Erythroblast (primary cell): ENCODE results near the gene LYZL1.
"Not testable (repeated sequence)": the region's sequence is repeated elsewhere in the genome, so short reads cannot be mapped to it uniquely, and the experiment has no call there.

Source experiments
- DNase-seq, 2 experiments: peaks; one replicate each; lab custom pipeline; 2025; lab: John Stamatoyannopoulos, UW
- GATA1 ChIP-seq: IDR thresholded peaks from 2 replicates; pipeline ENCODE4 v1.6.1; 2011; ENCODE audit warnings: low read depth, mild to moderate bottlenecking, control low read depth, low read length, moderate library complexity
- POLR2A ChIP-seq: IDR thresholded peaks from 2 replicates; pipeline ENCODE4 v1.6.1; 2011; ENCODE audit warnings: mild to moderate bottlenecking, low read length

The LYZL1 gene

DNA sequence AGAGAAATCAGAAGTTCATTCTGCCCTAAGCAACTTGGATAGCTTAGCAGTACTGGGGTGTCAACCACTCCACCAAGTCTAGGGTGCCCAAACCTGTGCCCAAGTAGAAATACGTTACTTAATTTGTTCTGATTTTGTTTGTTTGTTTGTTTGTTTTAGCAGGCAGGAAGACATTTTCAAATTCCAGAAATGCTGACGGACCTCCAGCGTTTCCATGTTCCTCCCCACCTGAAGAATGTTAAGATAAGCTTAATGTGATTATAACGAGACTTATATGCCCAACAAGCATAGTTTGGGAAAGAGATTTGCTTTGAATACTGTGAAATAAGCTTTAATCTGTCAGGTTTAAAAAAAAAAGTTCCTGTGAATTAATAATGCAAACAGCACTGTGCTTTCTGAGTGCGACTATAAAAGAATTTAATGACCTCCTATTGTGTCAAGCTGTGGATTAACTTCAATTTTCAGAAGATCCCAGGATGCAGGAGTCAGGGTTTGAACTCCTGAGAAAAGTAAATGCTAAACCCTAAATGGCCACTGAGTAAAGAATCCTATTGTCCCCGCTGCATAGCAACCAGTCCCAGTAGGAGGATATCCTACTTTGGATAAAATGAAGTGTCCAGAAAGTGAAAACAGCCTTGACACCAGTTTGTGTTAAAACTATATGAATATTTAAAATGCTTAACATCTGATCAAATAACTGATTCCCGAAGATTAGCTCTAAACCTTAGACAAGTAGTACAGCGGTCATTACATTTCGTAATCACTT lies 56.5 kb downstream of the LYZL1 start:
- no peak for DNase-seq
- TF ChIP-seq GATA1 (no peak), POLR2A (no peak)

DNA sequence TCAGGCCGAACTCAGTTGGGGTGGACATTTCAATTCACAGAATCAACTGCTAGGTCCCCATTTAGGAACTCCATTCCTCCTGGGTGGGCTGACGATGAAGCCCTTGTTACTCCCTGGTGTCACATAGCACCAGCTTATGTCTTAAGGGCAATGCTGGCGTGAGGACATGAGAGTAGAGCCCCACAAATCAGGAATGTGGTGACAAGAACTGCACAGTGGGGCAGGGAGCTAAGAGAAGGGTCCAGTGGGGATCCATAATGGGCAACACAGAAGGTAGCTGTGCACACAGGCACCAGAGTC lies 57.0 kb downstream of the LYZL1 start:
- no peak for DNase-seq
- TF ChIP-seq GATA1 = no peak
- TF ChIP-seq POLR2A = no peak

DNA sequence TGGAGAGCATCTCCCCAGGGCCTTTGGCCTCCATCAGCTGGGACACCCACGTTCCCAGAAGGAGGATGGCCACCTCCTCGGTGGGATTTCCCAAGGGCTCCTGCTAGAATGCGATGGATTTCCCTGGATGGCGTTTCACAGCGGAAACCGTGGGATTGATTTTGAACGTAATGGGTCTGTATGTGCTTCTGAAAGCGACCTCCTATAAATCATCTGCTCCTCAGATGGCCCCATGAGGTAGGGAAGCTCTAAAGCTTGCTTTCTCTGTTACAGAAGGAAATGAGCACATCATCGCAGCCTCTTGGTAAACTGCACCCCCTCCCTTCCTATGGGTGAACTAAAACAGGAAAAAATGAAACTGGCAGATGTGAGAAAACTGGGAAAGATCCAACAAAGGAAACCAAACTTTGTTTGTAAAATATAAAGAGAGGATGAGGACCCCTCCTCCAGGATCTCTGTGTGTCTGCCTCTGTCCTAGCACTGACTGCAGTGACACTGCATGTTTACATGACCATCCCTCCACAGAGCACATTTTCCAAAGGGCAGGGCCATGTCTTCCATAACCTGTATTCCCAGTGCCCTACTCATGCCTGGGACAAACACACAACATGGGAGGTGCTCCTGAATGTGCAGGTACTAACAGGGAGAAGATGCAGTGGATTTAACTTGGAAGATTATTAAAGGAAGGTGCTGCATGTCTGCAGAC lies 57.6 kb downstream of the LYZL1 start:
- TF ChIP-seq POLR2A = no peak
- no peak for TF ChIP-seq GATA1
- DNase-seq = no peak

GRCh38 chr10:29348836-29349235 lies 60.0 kb downstream of the LYZL1 start:
- no peak for DNase-seq
- TF ChIP-seq GATA1 = no peak

GRCh38 chr10:29353305-29353704 lies 64.4 kb downstream of the LYZL1 start:
- TF ChIP-seq GATA1 (no peak), POLR2A (no peak)
- no peak for DNase-seq

- DNase-seq = no peak
- no peak for TF ChIP-seq GATA1
- no peak for TF ChIP-seq POLR2A
Measured at GRCh38 chr10:29353887-29354561, 65.2 kb downstream of the LYZL1 start.

DNA sequence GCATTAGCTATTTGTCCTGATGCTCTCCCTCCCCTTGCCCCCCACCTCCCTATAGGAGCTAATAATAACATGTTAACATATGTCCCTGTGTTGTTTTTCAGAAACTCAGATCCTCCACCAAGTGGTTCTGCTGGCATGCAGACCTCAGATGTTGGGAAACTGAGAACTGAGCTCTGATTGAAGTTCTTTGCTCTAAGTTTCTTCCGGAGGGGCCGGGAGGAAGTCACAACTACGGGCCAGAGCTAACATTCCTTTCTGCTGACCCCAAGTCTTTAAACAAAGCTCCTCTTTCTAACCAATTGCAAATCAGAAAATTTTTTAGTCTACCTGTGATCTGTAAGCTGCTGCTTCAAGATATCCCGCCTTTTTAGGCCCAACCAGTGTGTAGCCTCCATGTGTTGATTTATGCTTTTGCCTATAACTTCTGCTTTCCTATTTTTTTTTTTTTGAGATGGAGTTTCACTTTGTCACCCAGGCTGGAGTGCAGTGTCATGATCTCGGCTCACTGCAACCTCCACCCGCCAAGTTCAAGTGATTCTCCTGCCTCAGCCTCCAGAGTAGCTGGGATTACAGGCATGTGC lies 66.6 kb downstream of the LYZL1 start:
- no peak for TF ChIP-seq GATA1
- no peak for TF ChIP-seq POLR2A
- no peak for DNase-seq

- DNase-seq = no peak
- TF ChIP-seq GATA1 (no peak), POLR2A (no peak)
Measured at GRCh38 chr10:29356931-29357330, 68.1 kb downstream of the LYZL1 start.

DNA sequence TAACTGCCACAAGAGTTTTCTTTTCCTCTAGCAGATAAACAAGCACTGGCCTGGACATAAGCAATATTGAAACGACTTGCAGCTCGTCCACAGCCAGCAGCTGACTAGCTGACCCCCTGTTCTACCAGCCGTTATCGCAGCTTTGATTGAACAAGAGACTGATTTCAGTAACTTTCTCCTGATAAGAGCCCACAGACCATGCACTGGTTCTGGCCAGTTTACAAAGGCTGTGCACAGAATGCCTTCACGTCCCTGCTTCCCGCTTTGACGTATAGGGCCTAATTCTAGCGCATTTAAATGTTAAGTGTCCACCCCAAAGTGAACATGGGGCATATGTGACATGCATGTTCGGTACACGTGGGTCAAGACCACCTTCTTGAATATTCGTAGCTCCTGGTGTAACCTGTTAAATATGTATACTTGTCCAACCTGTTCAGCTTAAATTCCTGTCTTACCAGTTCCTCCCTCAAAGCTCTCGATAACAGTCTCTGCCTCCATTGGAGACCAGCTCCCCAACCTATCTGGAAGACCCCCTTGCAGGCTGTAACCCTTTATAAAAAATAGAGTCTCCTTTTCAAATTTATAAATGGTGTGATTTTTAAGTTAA lies 69.2 kb downstream of the LYZL1 start:
- no peak for TF ChIP-seq POLR2A

DNA sequence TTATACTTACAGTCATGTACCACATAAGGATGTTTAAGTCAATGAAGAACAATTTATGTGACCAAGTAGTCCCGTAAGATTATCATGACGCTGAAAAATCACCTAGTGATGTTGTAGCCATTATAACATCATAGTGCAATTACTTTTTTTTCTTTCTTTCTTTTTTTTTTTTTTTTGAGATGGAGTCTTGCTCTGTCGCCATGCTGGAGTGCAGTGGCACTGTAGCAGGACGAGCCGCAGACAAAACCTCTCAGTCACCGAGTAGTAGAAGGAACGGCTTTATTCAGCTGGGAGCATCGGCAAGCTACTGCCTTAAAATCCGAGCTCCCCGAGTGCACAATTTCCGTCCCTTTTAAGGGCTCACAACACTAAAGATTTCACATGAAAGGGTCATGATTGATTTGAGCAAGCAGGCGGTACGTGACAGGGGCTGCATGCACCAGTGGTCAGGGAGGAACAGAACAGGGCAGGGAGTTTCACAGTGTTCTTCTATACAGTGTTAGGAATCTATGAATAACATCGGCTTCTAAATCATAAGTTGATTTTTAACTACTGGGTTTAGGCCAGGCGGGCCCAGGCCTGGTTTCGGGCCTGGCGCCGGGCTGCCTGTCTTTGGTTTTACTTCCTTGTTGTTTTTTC lies 71.5 kb downstream of the LYZL1 start:
- DNase-seq = not testable (repeated sequence)

More for the DNA sequence above, 69.2 kb downstream of the LYZL1 start:
- DNase-seq = no peak
